ENCODE measurements around the gene SLC16A10. TPM values are rescaled to one million over a fixed set of nuclear protein-coding genes. Genes with fewer than 3 reads are reported as not detected.

Gene SLC16A10, protein sequence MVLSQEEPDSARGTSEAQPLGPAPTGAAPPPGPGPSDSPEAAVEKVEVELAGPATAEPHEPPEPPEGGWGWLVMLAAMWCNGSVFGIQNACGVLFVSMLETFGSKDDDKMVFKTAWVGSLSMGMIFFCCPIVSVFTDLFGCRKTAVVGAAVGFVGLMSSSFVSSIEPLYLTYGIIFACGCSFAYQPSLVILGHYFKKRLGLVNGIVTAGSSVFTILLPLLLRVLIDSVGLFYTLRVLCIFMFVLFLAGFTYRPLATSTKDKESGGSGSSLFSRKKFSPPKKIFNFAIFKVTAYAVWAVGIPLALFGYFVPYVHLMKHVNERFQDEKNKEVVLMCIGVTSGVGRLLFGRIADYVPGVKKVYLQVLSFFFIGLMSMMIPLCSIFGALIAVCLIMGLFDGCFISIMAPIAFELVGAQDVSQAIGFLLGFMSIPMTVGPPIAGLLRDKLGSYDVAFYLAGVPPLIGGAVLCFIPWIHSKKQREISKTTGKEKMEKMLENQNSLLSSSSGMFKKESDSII
- 100 to 1,000 TPM in 1 of 4 donors, 10 to 100 TPM in 3; 33.9 to 106 (median 56.1) TPM for total RNA-seq
- polyA plus RNA-seq, result 10 to 100 TPM; 13.9 to 50.3 (median 39.3) TPM
- long read RNA-seq, donor 1, transcript SLC16A10-202 (6 exons, 2,508 nt), result major isoform, 30 of 45 reads
- long read RNA-seq, donor 1, partial matches to known transcripts, result 5 of 45 reads
- long read RNA-seq, donor 1, other reads (novel, unspliced or antisense), result 10 of 45 reads
- long read RNA-seq, donor 2, full-length matches to known transcripts, result 76 of 149 reads
- long read RNA-seq, donor 2, partial matches to known transcripts, result 16 of 149 reads
- long read RNA-seq, donor 2, other reads (novel, unspliced or antisense), result 57 of 149 reads

DNA sequence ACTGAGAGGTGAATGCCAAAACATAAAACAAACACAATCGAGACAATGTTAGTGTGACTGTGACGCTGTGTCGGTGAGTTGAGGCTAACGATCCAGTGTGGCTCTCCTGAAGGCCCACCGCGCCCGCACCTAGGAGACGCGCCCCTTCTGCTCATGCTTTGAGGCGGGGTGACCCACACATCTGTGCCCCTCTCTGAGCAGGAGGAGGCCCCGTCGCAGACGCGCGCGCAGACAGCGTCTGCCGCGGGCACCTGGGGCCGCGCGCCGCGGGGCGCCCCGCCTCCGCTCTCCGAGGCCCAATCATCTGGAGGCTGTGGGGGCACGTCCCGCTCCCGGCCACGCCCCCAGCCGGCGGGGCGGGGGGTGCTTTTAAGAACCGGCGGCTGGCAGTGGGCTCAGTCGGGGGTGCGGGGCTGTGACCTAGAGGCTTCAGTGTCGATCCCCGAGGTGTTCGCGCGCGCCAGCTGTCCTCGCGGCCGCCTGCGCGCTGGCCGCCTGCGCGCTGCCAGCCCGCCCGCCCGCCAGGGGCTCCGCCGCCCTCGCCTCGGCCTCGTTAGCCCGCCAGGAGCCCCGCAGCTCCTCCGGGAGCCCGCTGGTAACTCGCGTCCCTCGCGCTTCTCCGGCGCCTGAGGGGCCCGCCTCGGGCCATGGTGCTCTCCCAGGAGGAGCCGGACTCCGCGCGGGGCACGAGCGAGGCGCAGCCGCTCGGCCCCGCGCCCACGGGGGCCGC, at the start of gene SLC16A10:
TSS of gene SLC16A10 (plus strand) at position 398 of the 730 bp plus-strand sequence. CDS start at position 648, 250 bp downstream.
- H3K27ac ChIP-seq, result peak within 1 kb of the TSS; percentile 87
- H3K27me3 ChIP-seq (ENCODE audit: insufficient read depth in 3 of 3, low read length in 2 of 3), result peaks cover 0 to 7% (median 3%) of the 10 kb centered on the region in 3 donors
- ATAC-seq (peak; percentile 89 to 94 (median 92)), DNase-seq (peak; percentile 82 to 94)
- TF ChIP-seq, protein P1, sequence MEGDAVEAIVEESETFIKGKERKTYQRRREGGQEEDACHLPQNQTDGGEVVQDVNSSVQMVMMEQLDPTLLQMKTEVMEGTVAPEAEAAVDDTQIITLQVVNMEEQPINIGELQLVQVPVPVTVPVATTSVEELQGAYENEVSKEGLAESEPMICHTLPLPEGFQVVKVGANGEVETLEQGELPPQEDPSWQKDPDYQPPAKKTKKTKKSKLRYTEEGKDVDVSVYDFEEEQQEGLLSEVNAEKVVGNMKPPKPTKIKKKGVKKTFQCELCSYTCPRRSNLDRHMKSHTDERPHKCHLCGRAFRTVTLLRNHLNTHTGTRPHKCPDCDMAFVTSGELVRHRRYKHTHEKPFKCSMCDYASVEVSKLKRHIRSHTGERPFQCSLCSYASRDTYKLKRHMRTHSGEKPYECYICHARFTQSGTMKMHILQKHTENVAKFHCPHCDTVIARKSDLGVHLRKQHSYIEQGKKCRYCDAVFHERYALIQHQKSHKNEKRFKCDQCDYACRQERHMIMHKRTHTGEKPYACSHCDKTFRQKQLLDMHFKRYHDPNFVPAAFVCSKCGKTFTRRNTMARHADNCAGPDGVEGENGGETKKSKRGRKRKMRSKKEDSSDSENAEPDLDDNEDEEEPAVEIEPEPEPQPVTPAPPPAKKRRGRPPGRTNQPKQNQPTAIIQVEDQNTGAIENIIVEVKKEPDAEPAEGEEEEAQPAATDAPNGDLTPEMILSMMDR (IDR thresholded peaks at IDR 0.05), result peak; percentile 13
- no peaks in the 10 kb centered on the region for H3K9me3 ChIP-seq
- H3K4me1 ChIP-seq, result peaks cover 11% of the 10 kb centered on the region
- intact Hi-C loops (cut with DNase I), result loop anchor here (5.0 to 10.0 kb wide), 2 partner anchors 40 to 128 kb away; no protein-coding TSS in a partner anchor
- H3K36me3 ChIP-seq (ENCODE audit: insufficient read depth in 1 of 2, low read depth in 1 of 2), result no peaks in the 10 kb centered on the region
- peak within 1 kb of the TSS; percentile 92 for H3K4me3 ChIP-seq
- 0 to 1% (median 0%) methylated on average over 31 to 86 of the region's 86 CpGs for WGBS, 3 donors

DNA sequence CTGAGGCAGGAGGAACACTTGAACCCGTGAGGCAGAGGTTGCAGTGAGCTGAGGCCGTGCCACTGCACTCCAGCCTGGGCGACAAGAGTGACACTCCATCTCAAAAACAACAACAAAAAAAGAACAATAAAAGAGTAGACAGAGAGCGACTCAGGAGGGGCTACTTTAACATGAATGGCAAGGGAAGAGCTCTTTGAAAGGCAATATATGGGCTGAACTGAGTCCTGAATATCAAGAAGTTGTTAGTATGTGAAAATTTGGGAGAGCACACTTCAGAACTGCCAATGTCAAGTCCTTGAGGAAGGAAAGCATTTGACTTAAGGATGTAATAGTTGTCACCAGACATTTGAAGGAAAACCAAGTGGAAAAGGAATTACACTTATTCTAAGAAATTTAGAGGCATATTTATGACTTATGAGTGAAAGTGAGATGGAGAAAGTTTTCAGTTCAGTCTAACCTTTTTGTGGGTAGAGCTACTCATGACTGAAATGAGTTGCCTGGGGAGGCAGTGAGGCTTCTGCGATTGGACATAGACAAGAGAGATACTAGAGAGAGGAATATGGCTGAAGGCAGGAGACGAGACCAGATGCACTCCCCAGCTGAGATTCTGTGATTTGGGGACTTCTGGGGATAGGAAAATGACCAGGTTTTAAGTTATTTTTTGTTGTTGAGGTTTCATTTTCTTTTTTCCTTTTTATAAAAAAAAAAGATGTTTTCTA, 48.6 kb upstream of the SLC16A10 start:
- no peaks in the 10 kb centered on the region for H3K36me3 ChIP-seq (ENCODE audit: insufficient read depth in 1 of 2, low read depth in 1 of 2)
- TF ChIP-seq, protein P1 (IDR thresholded peaks at IDR 0.05), result no peak
- H3K9me3 ChIP-seq, result no peaks in the 10 kb centered on the region
- intact Hi-C loops (cut with DNase I), result no loop called here
- H3K4me1 ChIP-seq, result no peaks in the 10 kb centered on the region
- H3K27ac ChIP-seq, result no peak overlapping the region
- ATAC-seq (no peak), DNase-seq (no peak)
- WGBS, 3 donors, result 93 to 94% (median 93%) methylated on average over 6 of the region's 6 CpGs
- H3K27me3 ChIP-seq (ENCODE audit: insufficient read depth in 3 of 3, low read length in 2 of 3), result no peaks in the 10 kb centered on the region
- no peak overlapping the region for H3K4me3 ChIP-seq

DNA sequence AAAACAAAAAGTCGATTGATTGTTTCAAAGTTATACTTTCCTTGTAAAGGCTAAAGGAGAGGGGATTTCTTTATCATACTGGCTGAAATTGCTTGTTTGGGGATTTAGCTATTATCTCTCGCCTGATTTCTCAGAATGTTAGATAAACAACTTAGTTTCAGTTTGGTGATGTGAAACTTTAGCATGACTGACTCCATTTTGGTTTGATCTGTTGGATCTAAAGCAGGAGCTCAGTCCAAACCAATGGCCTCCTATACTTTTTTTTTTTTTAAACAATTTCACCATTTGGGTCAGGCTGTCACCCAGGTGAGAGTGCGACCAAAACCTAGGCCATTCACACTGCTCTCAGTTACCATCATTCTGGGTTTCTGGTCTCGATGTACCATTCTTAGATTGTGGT, 45.4 kb upstream of the SLC16A10 start:
- H3K27me3 ChIP-seq (ENCODE audit: insufficient read depth in 3 of 3, low read length in 2 of 3), result no peaks in the 10 kb centered on the region
- intact Hi-C loops (cut with DNase I), result no loop called here
- DNase-seq, result no peak
- ATAC-seq, result no peak
- TF ChIP-seq, protein P1 (IDR thresholded peaks at IDR 0.05), result no peak
- WGBS, 3 donors, result 91 to 98% (median 93%) methylated on average over 4 of the region's 4 CpGs
- H3K4me1 ChIP-seq, result no peaks in the 10 kb centered on the region
- H3K36me3 ChIP-seq (ENCODE audit: insufficient read depth in 1 of 2, low read depth in 1 of 2), result no peaks in the 10 kb centered on the region
- no peaks in the 10 kb centered on the region for H3K9me3 ChIP-seq
- no peak overlapping the region for H3K27ac ChIP-seq
- no peak overlapping the region for H3K4me3 ChIP-seq

DNA sequence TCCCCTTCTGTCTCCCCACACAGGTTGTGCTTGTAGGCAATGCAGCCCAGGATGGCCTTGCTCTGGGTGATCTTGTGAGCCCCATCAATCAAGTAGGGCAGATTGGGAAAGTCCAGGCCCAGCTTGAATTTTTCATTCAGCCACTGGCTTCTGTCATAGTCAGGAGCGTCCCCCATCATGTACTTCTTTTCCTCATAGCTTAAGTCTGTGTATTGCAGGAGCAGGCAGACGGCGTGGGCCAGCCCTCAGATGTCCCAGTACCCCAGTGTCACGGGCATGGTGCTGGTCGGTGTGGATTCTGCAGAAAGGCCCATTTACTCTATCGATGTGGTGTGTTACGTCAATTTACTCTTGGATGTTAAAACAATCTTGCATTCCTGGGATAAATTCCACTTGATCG, 40.1 kb upstream of the SLC16A10 start:
- ATAC-seq (no peak), DNase-seq (no peak)
- Histone ChIP-seq H3K36me3 (ENCODE audit: insufficient read depth in 1 of 2, low read depth in 1 of 2) (no peaks in the 10 kb centered on the region), H3K27me3 (ENCODE audit: insufficient read depth in 3 of 3, low read length in 2 of 3) (no peaks in the 10 kb centered on the region), H3K27ac (no peak overlapping the region), H3K4me1 (peaks cover 11% of the 10 kb centered on the region), H3K4me3 (no peak overlapping the region), H3K9me3 (no peaks in the 10 kb centered on the region)
- intact Hi-C loops (cut with DNase I), result no loop called here
- TF ChIP-seq, protein P1 (IDR thresholded peaks at IDR 0.05), result no peak
- WGBS, 3 donors, result 64 to 70% (median 70%) methylated on average over 8 of the region's 8 CpGs

Data from psoas muscle (tissue), 8 donors.